ENCODE measurements around the gene WDFY4. TPM values are rescaled to one million over a fixed set of nuclear protein-coding genes. Genes with fewer than 3 reads are reported as not detected.

The WDFY4 gene
- polyA plus RNA-seq, 1 of the 3 experiments (the other 2 are of a cell fraction) = not detected

- Histone ChIP-seq H4K20me1 (ENCODE audit: insufficient read depth) (no peaks in the 10 kb centered on the region), H3K4me1 (ENCODE audit: control insufficient read depth in 1 of 2, insufficient read depth in 2 of 2, low read depth in 1 of 2, low read length in 1 of 2) (no peaks in the 10 kb centered on the region; a peak in 1 of 4 replicates), H3K4me3 (ENCODE audit: low read depth in 2 of 2, low read length in 1 of 2) (no peak overlapping the region), H3K9ac (no peak overlapping the region), H3K27ac (ENCODE audit: low read depth in 2 of 2, low read length in 1 of 2) (no peak overlapping the region), H3K9me3 (no peaks in the 10 kb centered on the region), H3K4me2 (no peak overlapping the region), H3K36me3 (replicated peaks in 1 of 2; ENCODE audit: control insufficient read depth in 1 of 2, insufficient read depth in 2 of 2, low read length in 1 of 2) (no peaks in the 10 kb centered on the region), H3F3A (replicated peaks; ENCODE audit: insufficient read depth) (no peaks in the 10 kb centered on the region), H2AFZ (ENCODE audit: low read depth) (no peak overlapping the region), H3K27me3 (ENCODE audit: insufficient read depth) (no peaks in the 10 kb centered on the region), H3K9me2 (no peaks in the 10 kb centered on the region), H3K79me2 (ENCODE audit: insufficient read depth) (no peaks in the 10 kb centered on the region)
- 37% methylated on average over 5 of the region's 5 CpGs for WGBS (ENCODE audit: low lambda C conversion rate)
- ChIA-PET POLR2A (no interaction called here), CTCF (interaction anchor here (0.8 to 1.6 kb wide), 4 partner anchors 12 to 384 kb away, joined by 3 read pairs; no protein-coding TSS in a partner anchor)
- no peak for TF ChIP-seq SIN3A (IDR thresholded peaks at IDR 0.05; ENCODE audit: borderline replicate concordance, low read depth, low read length)
- TF ChIP-seq SMC3 (IDR thresholded peaks at IDR 0.05; ENCODE audit: low read depth, low read length) = no peak
- TF ChIP-seq RXRA (IDR thresholded peaks at IDR 0.05; ENCODE audit: borderline replicate concordance, low read depth) = no peak
- TF ChIP-seq RFX5 (IDR thresholded peaks at IDR 0.05; ENCODE audit: low read length) = no peak
- TF ChIP-seq MXI1 (IDR thresholded peaks at IDR 0.05; ENCODE audit: low read depth, low read length) = no peak
- no peak for DNase-seq
These were observed 339.1 kb downstream of the WDFY4 start for GRCh38 chr10:49023752-49024151.

- no peaks in the 10 kb centered on the region for H3K9me2 ChIP-seq
- CTCF ChIA-PET = interaction anchor here (1.1 to 1.6 kb wide), 2 partner anchors 95 to 368 kb away, joined by 3 read pairs; no protein-coding TSS in a partner anchor
- 44% methylated on average over 3 of the region's 3 CpGs for WGBS (ENCODE audit: low lambda C conversion rate)
- TF ChIP-seq YY1 (IDR thresholded peaks at IDR 0.05; ENCODE audit: low read depth) = no peak
- TF ChIP-seq SMC3 (IDR thresholded peaks at IDR 0.05; ENCODE audit: low read depth, low read length) = no peak
- no peak for TF ChIP-seq RXRA (IDR thresholded peaks at IDR 0.05; ENCODE audit: borderline replicate concordance, low read depth)
- TF ChIP-seq MAX (IDR thresholded peaks at IDR 0.05; ENCODE audit: low read depth) = no peak
- TF ChIP-seq CTCF (IDR thresholded peaks at IDR 0.05) = no peak
- TF ChIP-seq NRF1 (IDR thresholded peaks at IDR 0.05; ENCODE audit: low read depth, low read length) = no peak
- TF ChIP-seq TCF12 (IDR thresholded peaks at IDR 0.05) = no peak
- TF ChIP-seq PBX3 (IDR thresholded peaks at IDR 0.05) = no peak
- no peak for TF ChIP-seq MEF2A (IDR thresholded peaks at IDR 0.05; ENCODE audit: borderline replicate concordance, low read depth)
- TF ChIP-seq EP300 (IDR thresholded peaks at IDR 0.05; ENCODE audit: borderline replicate concordance in 1 of 2, low read depth in 1 of 2, low read length in 1 of 2) = no peak
- no peak for TF ChIP-seq RCOR1 (IDR thresholded peaks at IDR 0.05; ENCODE audit: low read length)
- TF ChIP-seq GABPA (IDR thresholded peaks at IDR 0.05; ENCODE audit: low read depth) = no peak
- TF ChIP-seq ZBTB33 (IDR thresholded peaks at IDR 0.05; ENCODE audit: borderline replicate concordance, low read depth) = no peak
- no peak for TF ChIP-seq NFIC (IDR thresholded peaks at IDR 0.05; ENCODE audit: borderline replicate concordance)
- no peak for TF ChIP-seq REST (IDR thresholded peaks at IDR 0.05; ENCODE audit: low read depth, low read length)
These were observed 339.8 kb downstream of the WDFY4 start for GRCh38 chr10:49024484-49024883.

More at GRCh38 chr10:49024484-49024883, 339.8 kb downstream of the WDFY4 start:
- Histone ChIP-seq H3K9me3 (no peaks in the 10 kb centered on the region), H3K27ac (ENCODE audit: low read depth in 2 of 2, low read length in 1 of 2) (no peak overlapping the region), H2AFZ (ENCODE audit: low read depth) (no peak overlapping the region), H3K36me3 (replicated peaks in 1 of 2; ENCODE audit: control insufficient read depth in 1 of 2, insufficient read depth in 2 of 2, low read length in 1 of 2) (no peaks in the 10 kb centered on the region), H3K27me3 (ENCODE audit: insufficient read depth) (no peaks in the 10 kb centered on the region), H3K79me2 (ENCODE audit: insufficient read depth) (no peaks in the 10 kb centered on the region), H3K4me1 (ENCODE audit: control insufficient read depth in 1 of 2, insufficient read depth in 2 of 2, low read depth in 1 of 2, low read length in 1 of 2) (peaks cover 0 to 4% of the 10 kb centered on the region in 2 experiments; a peak in 1 of 4 replicates), H3F3A (replicated peaks; ENCODE audit: insufficient read depth) (no peaks in the 10 kb centered on the region), H3K4me2 (no peak overlapping the region), H3K9ac (no peak overlapping the region), H3K4me3 (ENCODE audit: low read depth in 2 of 2, low read length in 1 of 2) (no peak overlapping the region), H4K20me1 (ENCODE audit: insufficient read depth) (no peaks in the 10 kb centered on the region)
- POLR2A ChIA-PET = no interaction called here
- DNase-seq = no peak
